ENCODE measurements around the gene MANF. TPM values are rescaled to one million over a fixed set of nuclear protein-coding genes. Genes with fewer than 3 reads are reported as not detected.

The MANF gene
- total and polyA plus RNA-seq, 2 of the 13 experiments (the other 11 are each of a cell fraction or from before 2014, with no cell fraction given): 55.4 to 269 TPM

DNA sequence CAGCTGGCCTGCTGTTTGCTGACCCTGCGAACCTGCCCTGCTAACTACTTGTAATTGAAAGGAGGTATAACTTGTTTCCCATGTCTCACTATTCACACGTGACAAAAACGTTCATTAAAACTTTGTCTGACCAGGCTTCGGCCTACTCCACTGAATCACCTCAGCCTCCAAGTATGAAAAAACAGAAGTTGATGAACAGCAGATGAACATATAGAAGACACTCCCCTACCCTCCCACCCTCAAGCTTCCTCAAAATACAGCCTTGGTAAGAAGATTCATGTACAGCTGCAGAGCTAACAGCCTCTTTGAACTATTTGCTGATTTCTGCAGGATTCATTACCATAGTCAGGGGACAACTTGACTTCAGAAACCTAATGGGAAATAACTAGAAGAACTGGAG, 16.6 kb downstream of the MANF start:
- ChIA-PET POLR2A (no interaction called here), CTCF (ENCODE audit: low intra/inter-chr PET ratio, low total read pairs) (no interaction called here)
- no peak for DNase-seq (ENCODE audit: low spot score)
- Histone ChIP-seq H3K79me2 (ENCODE audit: insufficient read depth, low read length) (no peaks in the 10 kb centered on the region), H3K9me3 (ENCODE audit: low read length) (no peaks in the 10 kb centered on the region), H3K4me1 (ENCODE audit: insufficient read depth, low read length) (no peaks in the 10 kb centered on the region), H3K36me3 (replicated peaks in 1 of 2; ENCODE audit: control insufficient read depth in 1 of 2, insufficient read depth in 2 of 2, low read length in 2 of 2) (peaks cover 22 to 57% of the 10 kb centered on the region in 2 experiments), H3K4me3 (replicated peaks in 1 of 3; ENCODE audit: insufficient read depth in 1 of 3, low read depth in 2 of 3, low read length in 3 of 3) (no peak overlapping the region), H3K4me2 (ENCODE audit: low read depth, low read length) (no peak overlapping the region), H2AFZ (ENCODE audit: low read length) (no peak overlapping the region), H3K9ac (ENCODE audit: insufficient read depth, low read depth, low read length) (no peak overlapping the region), H3K27ac (ENCODE audit: extremely low read length, insufficient read depth, low read length) (no peak overlapping the region), H4K20me1 (ENCODE audit: insufficient read depth, low read length) (no peaks in the 10 kb centered on the region), H3K27me3 (ENCODE audit: control insufficient read depth in 1 of 2, insufficient read depth in 2 of 2, low read length in 2 of 2) (no peaks in the 10 kb centered on the region)
- WGBS (ENCODE audit: low lambda C conversion rate): 94% methylated on average over 4 of the region's 4 CpGs
- no peak for ATAC-seq
- BruUV-seq (replicated peaks): no TSS peak
- intact Hi-C loops (cut with micrococcal nuclease; ENCODE audit: unreplicated experiment) (no loop called here), in situ Hi-C loops (cut with HindIII; ENCODE audit: extremely low pct_ligation_motif_present, low pct_unique_long_range_greater_than_20kb) (no loop called here)
- TF ChIP-seq HNF4A (CRISPR knock-in tag; IDR thresholded peaks at IDR 0.05): no peak
- TF ChIP-seq ZNF776 (CRISPR knock-in tag; IDR thresholded peaks at IDR 0.05): no peak
- no peak for TF ChIP-seq TOPORS (CRISPR knock-in tag; IDR thresholded peaks at IDR 0.05)
- no peak for TF ChIP-seq ZNF773 (CRISPR knock-in tag; IDR thresholded peaks at IDR 0.05; ENCODE audit: borderline replicate concordance)
- TF ChIP-seq, protein P1, sequence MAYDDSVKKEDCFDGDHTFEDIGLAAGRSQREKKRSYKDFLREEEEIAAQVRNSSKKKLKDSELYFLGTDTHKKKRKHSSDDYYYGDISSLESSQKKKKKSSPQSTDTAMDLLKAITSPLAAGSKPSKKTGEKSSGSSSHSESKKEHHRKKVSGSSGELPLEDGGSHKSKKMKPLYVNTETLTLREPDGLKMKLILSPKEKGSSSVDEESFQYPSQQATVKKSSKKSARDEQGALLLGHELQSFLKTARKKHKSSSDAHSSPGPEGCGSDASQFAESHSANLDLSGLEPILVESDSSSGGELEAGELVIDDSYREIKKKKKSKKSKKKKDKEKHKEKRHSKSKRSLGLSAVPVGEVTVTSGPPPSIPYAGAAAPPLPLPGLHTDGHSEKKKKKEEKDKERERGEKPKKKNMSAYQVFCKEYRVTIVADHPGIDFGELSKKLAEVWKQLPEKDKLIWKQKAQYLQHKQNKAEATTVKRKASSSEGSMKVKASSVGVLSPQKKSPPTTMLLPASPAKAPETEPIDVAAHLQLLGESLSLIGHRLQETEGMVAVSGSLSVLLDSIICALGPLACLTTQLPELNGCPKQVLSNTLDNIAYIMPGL (CRISPR knock-in tag; IDR thresholded peaks at IDR 0.05; ENCODE audit: borderline replicate concordance in 1 of 2, low read depth in 1 of 2): no peak
- TF ChIP-seq TAF15 (IDR thresholded peaks at IDR 0.05; ENCODE audit: low read depth, low read length, poor library complexity, severe bottlenecking): no peak
- TF ChIP-seq, protein P2, sequence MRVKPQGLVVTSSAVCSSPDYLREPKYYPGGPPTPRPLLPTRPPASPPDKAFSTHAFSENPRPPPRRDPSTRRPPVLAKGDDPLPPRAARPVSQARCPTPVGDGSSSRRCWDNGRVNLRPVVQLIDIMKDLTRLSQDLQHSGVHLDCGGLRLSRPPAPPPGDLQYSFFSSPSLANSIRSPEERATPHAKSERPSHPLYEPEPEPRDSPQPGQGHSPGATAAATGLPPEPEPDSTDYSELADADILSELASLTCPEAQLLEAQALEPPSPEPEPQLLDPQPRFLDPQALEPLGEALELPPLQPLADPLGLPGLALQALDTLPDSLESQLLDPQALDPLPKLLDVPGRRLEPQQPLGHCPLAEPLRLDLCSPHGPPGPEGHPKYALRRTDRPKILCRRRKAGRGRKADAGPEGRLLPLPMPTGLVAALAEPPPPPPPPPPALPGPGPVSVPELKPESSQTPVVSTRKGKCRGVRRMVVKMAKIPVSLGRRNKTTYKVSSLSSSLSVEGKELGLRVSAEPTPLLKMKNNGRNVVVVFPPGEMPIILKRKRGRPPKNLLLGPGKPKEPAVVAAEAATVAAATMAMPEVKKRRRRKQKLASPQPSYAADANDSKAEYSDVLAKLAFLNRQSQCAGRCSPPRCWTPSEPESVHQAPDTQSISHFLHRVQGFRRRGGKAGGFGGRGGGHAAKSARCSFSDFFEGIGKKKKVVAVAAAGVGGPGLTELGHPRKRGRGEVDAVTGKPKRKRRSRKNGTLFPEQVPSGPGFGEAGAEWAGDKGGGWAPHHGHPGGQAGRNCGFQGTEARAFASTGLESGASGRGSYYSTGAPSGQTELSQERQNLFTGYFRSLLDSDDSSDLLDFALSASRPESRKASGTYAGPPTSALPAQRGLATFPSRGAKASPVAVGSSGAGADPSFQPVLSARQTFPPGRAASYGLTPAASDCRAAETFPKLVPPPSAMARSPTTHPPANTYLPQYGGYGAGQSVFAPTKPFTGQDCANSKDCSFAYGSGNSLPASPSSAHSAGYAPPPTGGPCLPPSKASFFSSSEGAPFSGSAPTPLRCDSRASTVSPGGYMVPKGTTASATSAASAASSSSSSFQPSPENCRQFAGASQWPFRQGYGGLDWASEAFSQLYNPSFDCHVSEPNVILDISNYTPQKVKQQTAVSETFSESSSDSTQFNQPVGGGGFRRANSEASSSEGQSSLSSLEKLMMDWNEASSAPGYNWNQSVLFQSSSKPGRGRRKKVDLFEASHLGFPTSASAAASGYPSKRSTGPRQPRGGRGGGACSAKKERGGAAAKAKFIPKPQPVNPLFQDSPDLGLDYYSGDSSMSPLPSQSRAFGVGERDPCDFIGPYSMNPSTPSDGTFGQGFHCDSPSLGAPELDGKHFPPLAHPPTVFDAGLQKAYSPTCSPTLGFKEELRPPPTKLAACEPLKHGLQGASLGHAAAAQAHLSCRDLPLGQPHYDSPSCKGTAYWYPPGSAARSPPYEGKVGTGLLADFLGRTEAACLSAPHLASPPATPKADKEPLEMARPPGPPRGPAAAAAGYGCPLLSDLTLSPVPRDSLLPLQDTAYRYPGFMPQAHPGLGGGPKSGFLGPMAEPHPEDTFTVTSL (CRISPR knock-in tag; IDR thresholded peaks at IDR 0.05; ENCODE audit: borderline replicate concordance): no peak
- no peak for FAIRE-seq

Data from HepG2 (cell line).